ENCODE results near the gene OXT.
A peak's percentile ranks its signal among the peaks of the same experiment; 100 is the strongest.

The OXT gene

DNA sequence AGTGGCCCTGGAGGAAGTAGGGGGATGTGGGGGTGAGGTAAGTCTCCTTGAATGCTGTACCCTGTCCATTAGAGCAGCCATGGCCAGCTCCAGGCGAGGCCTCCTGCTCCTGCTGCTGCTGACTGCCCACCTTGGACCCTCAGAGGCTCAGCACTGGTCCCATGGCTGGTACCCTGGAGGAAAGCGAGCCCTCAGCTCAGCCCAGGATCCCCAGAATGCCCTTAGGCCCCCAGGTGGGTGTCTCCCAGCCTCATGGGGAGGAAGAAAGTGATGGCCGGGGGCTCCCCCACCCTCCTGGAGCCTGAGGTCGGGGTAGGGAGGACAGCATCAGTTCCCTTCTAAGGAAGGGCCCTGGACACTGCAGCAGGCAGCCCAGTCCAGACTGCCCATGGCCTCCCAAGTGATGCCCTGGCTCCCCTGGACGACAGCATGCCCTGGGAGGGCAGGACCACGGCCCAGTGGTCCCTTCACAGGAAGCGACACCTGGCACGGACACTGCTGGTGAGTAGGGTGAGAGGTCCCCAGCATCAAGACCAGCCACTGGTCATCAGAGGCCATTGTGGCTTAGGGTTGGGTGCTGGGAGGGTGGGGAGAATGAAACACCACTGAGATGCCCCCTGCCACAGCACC lies 27.0 kb upstream of the OXT start:
- Histone ChIP-seq H3K9me3 (ENCODE audit: insufficient read depth, low read depth, low read length) (no peaks in the 10 kb centered on the region), H3K79me2 (ENCODE audit: insufficient read depth, low read length) (peaks cover 30% of the 10 kb centered on the region), H4K20me1 (ENCODE audit: insufficient read depth, low read length, poor library complexity, severe bottlenecking) (peaks cover 21% of the 10 kb centered on the region), H2AFZ (ENCODE audit: low read length) (no peak overlapping the region), H3F3A (ENCODE audit: low read depth) (no peaks in the 10 kb centered on the region), H3K27me3 (ENCODE audit: insufficient read depth, low read length, poor library complexity, severe bottlenecking) (peaks cover 5% of the 10 kb centered on the region), H3K4me3 (ENCODE audit: low read length, poor library complexity, severe bottlenecking) (no peak overlapping the region), H3K9ac (ENCODE audit: low read depth, low read length, poor library complexity, severe bottlenecking) (peak overlapping the region; percentile 88), H3K4me2 (ENCODE audit: low read depth, low read length, poor library complexity, severe bottlenecking) (peak overlapping the region; percentile 89), H3K36me3 (ENCODE audit: insufficient read depth, low read length) (peaks cover 24% of the 10 kb centered on the region; the same call in 1 of the 2 replicates), H3K9me2 (replicated peaks; ENCODE audit: low read depth, low read length) (no peaks in the 10 kb centered on the region), H3K4me1 (ENCODE audit: insufficient read depth, low read length, poor library complexity, severe bottlenecking) (peaks cover 18% of the 10 kb centered on the region)
- TF ChIP-seq EZH2phosphoT487 (IDR thresholded peaks at IDR 0.05; ENCODE audit: borderline replicate concordance): no peak
- TF ChIP-seq, protein P1, sequence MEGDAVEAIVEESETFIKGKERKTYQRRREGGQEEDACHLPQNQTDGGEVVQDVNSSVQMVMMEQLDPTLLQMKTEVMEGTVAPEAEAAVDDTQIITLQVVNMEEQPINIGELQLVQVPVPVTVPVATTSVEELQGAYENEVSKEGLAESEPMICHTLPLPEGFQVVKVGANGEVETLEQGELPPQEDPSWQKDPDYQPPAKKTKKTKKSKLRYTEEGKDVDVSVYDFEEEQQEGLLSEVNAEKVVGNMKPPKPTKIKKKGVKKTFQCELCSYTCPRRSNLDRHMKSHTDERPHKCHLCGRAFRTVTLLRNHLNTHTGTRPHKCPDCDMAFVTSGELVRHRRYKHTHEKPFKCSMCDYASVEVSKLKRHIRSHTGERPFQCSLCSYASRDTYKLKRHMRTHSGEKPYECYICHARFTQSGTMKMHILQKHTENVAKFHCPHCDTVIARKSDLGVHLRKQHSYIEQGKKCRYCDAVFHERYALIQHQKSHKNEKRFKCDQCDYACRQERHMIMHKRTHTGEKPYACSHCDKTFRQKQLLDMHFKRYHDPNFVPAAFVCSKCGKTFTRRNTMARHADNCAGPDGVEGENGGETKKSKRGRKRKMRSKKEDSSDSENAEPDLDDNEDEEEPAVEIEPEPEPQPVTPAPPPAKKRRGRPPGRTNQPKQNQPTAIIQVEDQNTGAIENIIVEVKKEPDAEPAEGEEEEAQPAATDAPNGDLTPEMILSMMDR (conservative IDR thresholded peaks at IDR 0.05; ENCODE audit: low read length): no peak

DNA sequence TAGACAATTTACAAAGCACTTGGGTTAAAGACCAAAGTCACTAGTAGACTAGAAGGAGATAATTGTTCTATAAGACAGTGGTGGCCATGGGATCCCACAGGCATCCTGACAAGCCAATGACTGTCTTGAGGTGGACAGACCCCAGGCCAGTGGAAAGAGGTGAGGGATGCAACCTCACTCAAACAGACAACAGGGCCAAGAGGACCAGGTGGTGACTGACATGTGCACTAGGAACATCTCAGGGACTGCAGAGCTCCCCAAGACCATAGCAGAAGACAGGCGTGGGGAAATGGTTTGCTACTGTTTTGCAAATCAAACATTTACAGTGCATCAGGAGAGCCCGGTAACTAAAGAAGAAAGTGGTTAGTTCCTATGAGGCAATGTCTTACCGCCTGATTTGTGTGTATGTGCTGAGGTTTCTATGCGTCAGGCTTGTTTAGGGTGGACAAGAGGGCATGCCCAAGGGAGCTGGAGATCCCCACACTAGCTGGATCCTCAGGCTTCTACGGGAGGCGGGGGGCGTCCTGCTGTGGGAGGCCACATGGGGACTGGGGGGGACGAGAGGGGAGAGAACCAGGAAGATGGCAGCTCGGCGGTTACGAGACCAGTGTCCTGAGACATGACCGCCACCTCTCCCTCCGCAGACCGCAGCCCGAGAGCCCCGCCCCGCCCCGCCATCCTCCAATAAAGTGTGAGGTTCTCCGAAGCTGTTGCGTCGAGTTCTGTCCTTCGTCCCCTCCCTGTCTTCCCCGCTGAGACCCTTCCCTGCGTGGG lies 26.2 kb upstream of the OXT start:
- H3K9me2 ChIP-seq (replicated peaks; ENCODE audit: low read depth, low read length): no peaks in the 10 kb centered on the region
- H3K4me3 ChIP-seq (ENCODE audit: low read length, poor library complexity, severe bottlenecking): peak overlapping the region; percentile 93

DNA sequence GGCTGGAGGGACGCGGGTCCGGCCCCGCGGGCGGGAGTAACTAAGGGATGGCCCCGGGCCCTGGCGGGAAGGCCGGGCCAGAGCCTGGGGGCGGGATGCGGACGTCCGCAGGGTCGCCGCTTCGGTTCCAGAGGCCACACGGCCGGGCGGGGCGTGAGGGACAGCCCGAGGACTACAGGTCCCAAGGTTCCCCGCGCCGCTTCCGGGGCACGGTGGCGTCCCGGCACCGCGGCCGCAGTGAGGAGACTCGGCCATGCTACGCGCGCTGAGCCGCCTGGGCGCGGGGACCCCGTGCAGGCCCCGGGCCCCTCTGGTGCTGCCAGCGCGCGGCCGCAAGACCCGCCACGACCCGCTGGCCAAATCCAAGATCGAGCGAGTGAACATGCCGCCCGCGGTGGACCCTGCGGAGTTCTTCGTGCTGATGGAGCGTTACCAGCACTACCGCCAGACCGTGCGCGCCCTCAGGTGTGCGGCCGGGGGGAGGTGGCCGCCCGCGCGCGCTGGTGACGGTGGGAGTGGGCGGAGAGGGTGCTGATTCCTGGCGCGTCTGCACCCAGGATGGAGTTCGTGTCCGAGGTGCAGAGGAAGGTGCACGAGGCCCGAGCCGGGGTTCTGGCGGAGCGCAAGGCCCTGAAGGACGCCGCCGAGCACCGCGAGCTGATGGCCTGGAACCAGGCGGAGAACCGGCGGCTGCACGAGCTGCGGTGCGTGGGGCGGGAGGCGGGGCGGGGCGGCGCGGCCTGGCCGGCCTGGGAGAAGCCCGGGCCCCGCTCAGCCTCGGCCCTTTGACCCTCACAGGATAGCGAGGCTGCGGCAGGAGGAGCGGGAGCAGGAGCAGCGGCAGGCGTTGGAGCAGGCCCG lies 25.4 kb upstream of the OXT start, which contains the start of gene MRPS26:
Gene MRPS26, plus strand, starts transcription at position 237 of the 861 bp plus-strand sequence. Its CDS starts 17 bp downstream, at position 254.
- H3K9me2 ChIP-seq (replicated peaks; ENCODE audit: low read depth, low read length): no peaks in the 10 kb centered on the region
- H3K4me1 ChIP-seq (ENCODE audit: insufficient read depth, low read length, poor library complexity, severe bottlenecking): peaks cover 18% of the 10 kb centered on the region
- no peak for TF ChIP-seq EZH2phosphoT487 (IDR thresholded peaks at IDR 0.05; ENCODE audit: borderline replicate concordance)
- TF ChIP-seq, protein P1 (conservative IDR thresholded peaks at IDR 0.05; ENCODE audit: low read length): no peak
- peak within 1 kb of the TSS; percentile 93 for H3K4me3 ChIP-seq (ENCODE audit: low read length, poor library complexity, severe bottlenecking)
- peak within 1 kb of the TSS; percentile 81 for H2AFZ ChIP-seq (ENCODE audit: low read length)
- H3K9ac ChIP-seq (ENCODE audit: low read depth, low read length, poor library complexity, severe bottlenecking): peak within 1 kb of the TSS; percentile 88
- peaks cover 30% of the 10 kb centered on the region for H3K79me2 ChIP-seq (ENCODE audit: insufficient read depth, low read length)
- H3K27me3 ChIP-seq (ENCODE audit: insufficient read depth, low read length, poor library complexity, severe bottlenecking): peaks cover 5% of the 10 kb centered on the region
- H3F3A ChIP-seq (ENCODE audit: low read depth): no peaks in the 10 kb centered on the region
- peaks cover 21% of the 10 kb centered on the region for H4K20me1 ChIP-seq (ENCODE audit: insufficient read depth, low read length, poor library complexity, severe bottlenecking)
- H3K9me3 ChIP-seq (ENCODE audit: insufficient read depth, low read depth, low read length): no peaks in the 10 kb centered on the region
- peak within 1 kb of the TSS; percentile 89 for H3K4me2 ChIP-seq (ENCODE audit: low read depth, low read length, poor library complexity, severe bottlenecking)
- H3K36me3 ChIP-seq (ENCODE audit: insufficient read depth, low read length): peaks cover 21% of the 10 kb centered on the region; the same call in 1 of the 2 replicates

More for the DNA sequence above, 26.2 kb upstream of the OXT start:
- TF ChIP-seq EZH2phosphoT487 (IDR thresholded peaks at IDR 0.05; ENCODE audit: borderline replicate concordance): no peak
- TF ChIP-seq, protein P1 (conservative IDR thresholded peaks at IDR 0.05; ENCODE audit: low read length): no peak
- peaks cover 21% of the 10 kb centered on the region; the same call in 1 of the 2 replicates for H3K36me3 ChIP-seq (ENCODE audit: insufficient read depth, low read length)
- H3K9me3 ChIP-seq (ENCODE audit: insufficient read depth, low read depth, low read length): no peaks in the 10 kb centered on the region
- H3K9ac ChIP-seq (ENCODE audit: low read depth, low read length, poor library complexity, severe bottlenecking): peak overlapping the region; percentile 88
- H3K4me1 ChIP-seq (ENCODE audit: insufficient read depth, low read length, poor library complexity, severe bottlenecking): peaks cover 18% of the 10 kb centered on the region
- peaks cover 30% of the 10 kb centered on the region for H3K79me2 ChIP-seq (ENCODE audit: insufficient read depth, low read length)
- peak overlapping the region; percentile 81 for H2AFZ ChIP-seq (ENCODE audit: low read length)
- H3K27me3 ChIP-seq (ENCODE audit: insufficient read depth, low read length, poor library complexity, severe bottlenecking): peaks cover 5% of the 10 kb centered on the region
- H3F3A ChIP-seq (ENCODE audit: low read depth): no peaks in the 10 kb centered on the region
- peak overlapping the region; percentile 89 for H3K4me2 ChIP-seq (ENCODE audit: low read depth, low read length, poor library complexity, severe bottlenecking)
- H4K20me1 ChIP-seq (ENCODE audit: insufficient read depth, low read length, poor library complexity, severe bottlenecking): peaks cover 21% of the 10 kb centered on the region

Measured in Loucy (cell line).